Neuronal stem cell (in vitro differentiated cells): Measurements from ENCODE around the gene CTU2.

Source experiments
- DNase-seq: peaks from one replicate; pipeline ENCODE4 v3.0.0-alpha.2; 2013; ENCODE audit warnings: low spot score
- H2AFZ ChIP-seq: one replicate; pipeline ENCODE4 v1.6.1; 2013; ENCODE audit warnings: mild to moderate bottlenecking, low read length, inconsistent platforms
- H2AK5ac ChIP-seq: 2 replicates; pipeline ENCODE4 v1.6.1; 2013; ENCODE audit warnings: low read depth, mild to moderate bottlenecking, inconsistent platforms, low read length, moderate library complexity, mixed read lengths
- H2BK120ac ChIP-seq: 2 replicates; pipeline ENCODE4 v1.6.1; 2013; ENCODE audit warnings: low read depth, mild to moderate bottlenecking, inconsistent platforms, low read length, moderate library complexity, mixed read lengths
- H2BK12ac ChIP-seq: one replicate; pipeline ENCODE4 v1.6.1; 2013; ENCODE audit warnings: low read length, inconsistent platforms
- H2BK15ac ChIP-seq: 2 replicates; pipeline ENCODE4 v1.6.1; 2013; ENCODE audit warnings: mild to moderate bottlenecking, low read length, inconsistent platforms, mixed read lengths
- H2BK5ac ChIP-seq: one replicate; pipeline ENCODE4 v1.6.1; 2013; ENCODE audit warnings: inconsistent platforms, mild to moderate bottlenecking, low read length, moderate library complexity
- H3K14ac ChIP-seq: one replicate; pipeline ENCODE4 v1.6.1; 2013; ENCODE audit warnings: low read length, inconsistent platforms
- H3K18ac ChIP-seq: 2 replicates; pipeline ENCODE4 v1.6.1; 2013; ENCODE audit warnings: low read length, inconsistent platforms
- H3K23ac ChIP-seq: 2 replicates; pipeline ENCODE4 v1.6.1; 2013; ENCODE audit warnings: low read depth, mild to moderate bottlenecking, mixed read lengths, low read length, inconsistent platforms; ENCODE audit not compliant: poor library complexity
- H3K27ac ChIP-seq: replicated peaks from 3 replicates; pipeline ENCODE4 v1.5.1; 2013; ENCODE audit warnings: low read length, inconsistent platforms
- H3K27me3 ChIP-seq, 3 experiments: 2 replicates each; pipeline ENCODE4 v1.6.1; 2013; ENCODE audit warnings: low read length in 3 of 3, mild to moderate bottlenecking in 2 of 3, inconsistent platforms in 1 of 3, low read depth in 1 of 3, mixed read lengths in 1 of 3, moderate library complexity in 1 of 3; ENCODE audit not compliant: control insufficient read depth in 3 of 3, insufficient read depth in 3 of 3
- H3K36me3 ChIP-seq, 2 donors: replicated peaks in 1 of 2; 2 replicates each; pipeline ENCODE4 v1.6.1; 2013; ENCODE audit warnings: low read length in 2 of 2; ENCODE audit not compliant: control insufficient read depth in 2 of 2, insufficient read depth in 2 of 2
- H3K4ac ChIP-seq: 2 replicates; pipeline ENCODE4 v1.6.1; 2013; ENCODE audit warnings: inconsistent platforms, mild to moderate bottlenecking, low read length, moderate library complexity
- H3K4me1 ChIP-seq, 2 donors: 1 replicate in 1 of 2; 2 replicates in 1 of 2; pipeline ENCODE4 v1.6.1; 2013; ENCODE audit warnings: low read length in 2 of 2, low read depth in 1 of 2; ENCODE audit not compliant: control insufficient read depth in 2 of 2, insufficient read depth in 1 of 2
- H3K4me2 ChIP-seq: one replicate; pipeline ENCODE4 v1.6.1; 2013; ENCODE audit warnings: mild to moderate bottlenecking, low read length, inconsistent platforms; ENCODE audit not compliant: insufficient read depth, poor library complexity, severe bottlenecking
- H3K4me3 ChIP-seq, 2 donors: 2 replicates each; pipeline ENCODE4 v1.5.1; 2013; ENCODE audit warnings: low read length in 2 of 2, mild to moderate bottlenecking in 2 of 2, inconsistent platforms in 1 of 2, moderate library complexity in 1 of 2
- H3K79me1 ChIP-seq: one replicate; pipeline ENCODE4 v1.6.1; 2013; ENCODE audit warnings: low read depth, mild to moderate bottlenecking, inconsistent platforms, low read length, moderate library complexity
- H3K9ac ChIP-seq: one replicate; pipeline ENCODE4 v1.6.1; 2013; ENCODE audit warnings: mild to moderate bottlenecking, low read depth, low read length, inconsistent platforms; ENCODE audit not compliant: poor library complexity
- H3K9me3 ChIP-seq, 2 donors: replicated peaks in 1 of 2; 2 replicates each; pipeline versions ENCODE3 to v1.6.1; 2013; ENCODE audit warnings: low read length in 2 of 2, mild to moderate bottlenecking in 2 of 2, inconsistent platforms in 1 of 2, low read depth in 1 of 2, mixed read lengths in 1 of 2, moderate library complexity in 1 of 2; ENCODE audit not compliant: control insufficient read depth in 2 of 2, insufficient read depth in 1 of 2
- H4K8ac ChIP-seq: one replicate; pipeline ENCODE4 v1.6.1; 2013; ENCODE audit warnings: low read depth, mild to moderate bottlenecking, inconsistent platforms, low read length, moderate library complexity
- H4K91ac ChIP-seq: one replicate; pipeline ENCODE4 v1.6.1; 2013; ENCODE audit warnings: low read length, low read depth, mild to moderate bottlenecking, inconsistent platforms; ENCODE audit not compliant: poor library complexity
- WGBS, 2 donors: extraction: QIAGEN DNeasy Blood & Tissue Kit; methylation state at CpG; one replicate each; pipeline ENCODE4 v1.1.7; 2013; ENCODE audit warnings: missing lambda C conversion rate in 2 of 2, mixed read lengths in 1 of 2; ENCODE audit not compliant: insufficient read length in 2 of 2, insufficient replicate concordance in 1 of 2; ENCODE audit errors: extremely low coverage in 2 of 2; 5-methylcytosine and 5-hydroxymethylcytosine counted together

The CTU2 gene

GRCh38 chr16:88671806-88672205, 34.5 kb upstream of the CTU2 start:
- H4K8ac ChIP-seq = peak overlapping the region; percentile 92
- H3K36me3 ChIP-seq = peaks cover 0 to 3% of the 10 kb centered on the region in 2 donors
- no peak overlapping the region for H4K91ac ChIP-seq
- H2AFZ ChIP-seq = no peak overlapping the region
- no peak overlapping the region for H3K4me3 ChIP-seq
- H3K23ac ChIP-seq = peak overlapping the region; percentile 73
- peak overlapping the region; percentile 66 for H2BK5ac ChIP-seq
- no peak overlapping the region for H3K4me2 ChIP-seq
- H3K79me1 ChIP-seq = peaks cover 3% of the 10 kb centered on the region
- WGBS, 2 donors = no CpG with 5 or more reads among the region's 23 CpGs
- H2BK12ac ChIP-seq = no peak overlapping the region
- H3K27me3 ChIP-seq = no peaks in the 10 kb centered on the region
- H3K4me1 ChIP-seq = peaks cover 2 to 3% of the 10 kb centered on the region in 2 donors
- no peak overlapping the region for H3K4ac ChIP-seq
- H3K9me3 ChIP-seq = no peaks in the 10 kb centered on the region
- H2AK5ac ChIP-seq = peak overlapping the region; percentile 93
- peak overlapping the region; percentile 81 for H2BK15ac ChIP-seq
- DNase-seq = no peak
- H3K27ac ChIP-seq = no peak overlapping the region
- H3K9ac ChIP-seq = peak overlapping the region; percentile 67
- no peak overlapping the region for H2BK120ac ChIP-seq
- no peak overlapping the region for H3K14ac ChIP-seq
- H3K18ac ChIP-seq = peak overlapping the region; percentile 57

GRCh38 chr16:88672776-88673175, 33.5 kb upstream of the CTU2 start:
- H3K23ac ChIP-seq = no peak overlapping the region
- H3K4me3 ChIP-seq = no peak overlapping the region
- H2AK5ac ChIP-seq = no peak overlapping the region
- H2AFZ ChIP-seq = no peak overlapping the region
- H3K9me3 ChIP-seq = no peaks in the 10 kb centered on the region
- no CpG with 5 or more reads among the region's 11 CpGs for WGBS, 2 donors
- H3K79me1 ChIP-seq = peaks cover 3% of the 10 kb centered on the region
- no peak overlapping the region for H2BK5ac ChIP-seq
- H3K4ac ChIP-seq = no peak overlapping the region
- no peak for DNase-seq
- no peaks in the 10 kb centered on the region for H3K27me3 ChIP-seq
- H3K36me3 ChIP-seq = no peaks in the 10 kb centered on the region
- H2BK15ac ChIP-seq = no peak overlapping the region
- no peak overlapping the region for H3K14ac ChIP-seq
- H3K18ac ChIP-seq = no peak overlapping the region
- no peak overlapping the region for H3K27ac ChIP-seq
- H4K8ac ChIP-seq = no peak overlapping the region
- no peak overlapping the region for H3K9ac ChIP-seq
- H4K91ac ChIP-seq = no peak overlapping the region
- H2BK120ac ChIP-seq = no peak overlapping the region
- H3K4me1 ChIP-seq = peaks cover 0 to 2% of the 10 kb centered on the region in 2 donors
- H3K4me2 ChIP-seq = no peak overlapping the region
- H2BK12ac ChIP-seq = no peak overlapping the region

DNA sequence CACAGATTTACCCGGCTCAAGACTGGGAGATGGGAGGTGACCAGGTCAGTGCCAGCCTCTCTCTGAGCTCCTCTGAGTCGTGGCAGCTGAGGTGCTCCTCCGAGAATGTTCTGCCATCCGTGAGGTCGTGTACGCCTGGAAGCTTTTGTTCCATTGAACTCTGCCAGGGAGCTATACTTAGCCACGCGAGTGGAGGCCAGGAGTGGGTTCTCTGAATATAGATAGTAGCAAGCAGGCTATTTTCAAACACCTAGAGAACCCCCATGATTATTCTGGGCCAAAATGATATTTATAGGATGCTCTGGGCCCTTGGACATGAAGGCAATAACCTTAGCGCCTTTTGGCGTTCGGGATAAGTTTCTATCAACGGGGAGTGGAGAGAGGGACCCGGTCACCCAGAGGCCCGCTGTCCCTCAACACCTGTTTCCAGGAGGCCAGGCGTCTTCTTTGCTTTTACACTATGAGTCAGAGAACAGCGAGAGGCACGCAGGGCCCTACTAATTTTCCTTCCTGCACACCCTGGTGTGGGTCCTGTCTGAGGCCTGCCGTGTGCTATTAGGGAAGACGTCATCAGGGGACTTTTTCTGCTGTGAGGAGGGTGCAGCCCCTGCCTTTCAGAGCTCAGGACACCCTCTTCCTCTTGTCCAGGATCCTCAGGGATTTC, 32.5 kb upstream of the CTU2 start:
- WGBS, 2 donors = no CpG with 5 or more reads among the region's 19 CpGs
- no peak overlapping the region for H3K4me3 ChIP-seq
- H2BK15ac ChIP-seq = no peak overlapping the region
- no peak overlapping the region for H3K4me2 ChIP-seq
- H3K79me1 ChIP-seq = peaks cover 3% of the 10 kb centered on the region
- H3K4me1 ChIP-seq = peaks cover 0 to 2% of the 10 kb centered on the region in 2 donors
- H2AFZ ChIP-seq = no peak overlapping the region
- no peak overlapping the region for H2BK12ac ChIP-seq
- H4K8ac ChIP-seq = no peak overlapping the region
- no peak overlapping the region for H3K9ac ChIP-seq
- H3K18ac ChIP-seq = no peak overlapping the region
- peak overlapping the region; percentile 48 for H2BK5ac ChIP-seq
- H3K36me3 ChIP-seq = no peaks in the 10 kb centered on the region
- H3K9me3 ChIP-seq = no peaks in the 10 kb centered on the region
- no peak overlapping the region for H3K14ac ChIP-seq
- DNase-seq = no peak
- no peak overlapping the region for H2AK5ac ChIP-seq
- no peak overlapping the region for H2BK120ac ChIP-seq
- H3K23ac ChIP-seq = no peak overlapping the region
- no peak overlapping the region for H3K4ac ChIP-seq
- H4K91ac ChIP-seq = no peak overlapping the region
- H3K27me3 ChIP-seq = no peaks in the 10 kb centered on the region
- no peak overlapping the region for H3K27ac ChIP-seq

GRCh38 chr16:88676502-88677242, 29.6 kb upstream of the CTU2 start:
- no peaks in the 10 kb centered on the region for H3K36me3 ChIP-seq
- peaks cover 3% of the 10 kb centered on the region for H3K79me1 ChIP-seq
- no peak for DNase-seq

More at GRCh38 chr16:88676502-88677242, 29.6 kb upstream of the CTU2 start:
- Histone ChIP-seq H3K9me3 (no peaks in the 10 kb centered on the region), H2BK12ac (no peak overlapping the region), H3K4ac (peak overlapping the region; percentile 23), H2AFZ (no peak overlapping the region), H2AK5ac (peak overlapping the region; percentile 63), H3K4me1 (peaks cover 3 to 6% of the 10 kb centered on the region in 2 donors), H3K18ac (peak overlapping the region; percentile 38), H3K4me2 (no peak overlapping the region), H3K14ac (no peak overlapping the region), H3K27me3 (no peaks in the 10 kb centered on the region), H3K23ac (peak overlapping the region; percentile 55), H2BK15ac (peak overlapping the region; percentile 17), H3K9ac (no peak overlapping the region), H4K8ac (peak overlapping the region; percentile 43), H3K4me3 (no peak overlapping the region), H4K91ac (no peak overlapping the region), H2BK5ac (no peak overlapping the region), H3K27ac (no peak overlapping the region), H2BK120ac (no peak overlapping the region)
- WGBS, 2 donors = no CpG with 5 or more reads among the region's 22 CpGs
